HG02970 (cell line): Measurements from ENCODE around the gene GNG4.

Source experiments
- ATAC-seq: cut with Tn5 transposase; IDR thresholded peaks from one replicate; pipeline ENCODE4 v1.9.1; 2021; ENCODE audit warnings: mild to moderate bottlenecking, moderate library complexity, moderate number of reproducible peaks; ENCODE audit not compliant: unreplicated experiment, low FRiP score

The GNG4 gene

DNA sequence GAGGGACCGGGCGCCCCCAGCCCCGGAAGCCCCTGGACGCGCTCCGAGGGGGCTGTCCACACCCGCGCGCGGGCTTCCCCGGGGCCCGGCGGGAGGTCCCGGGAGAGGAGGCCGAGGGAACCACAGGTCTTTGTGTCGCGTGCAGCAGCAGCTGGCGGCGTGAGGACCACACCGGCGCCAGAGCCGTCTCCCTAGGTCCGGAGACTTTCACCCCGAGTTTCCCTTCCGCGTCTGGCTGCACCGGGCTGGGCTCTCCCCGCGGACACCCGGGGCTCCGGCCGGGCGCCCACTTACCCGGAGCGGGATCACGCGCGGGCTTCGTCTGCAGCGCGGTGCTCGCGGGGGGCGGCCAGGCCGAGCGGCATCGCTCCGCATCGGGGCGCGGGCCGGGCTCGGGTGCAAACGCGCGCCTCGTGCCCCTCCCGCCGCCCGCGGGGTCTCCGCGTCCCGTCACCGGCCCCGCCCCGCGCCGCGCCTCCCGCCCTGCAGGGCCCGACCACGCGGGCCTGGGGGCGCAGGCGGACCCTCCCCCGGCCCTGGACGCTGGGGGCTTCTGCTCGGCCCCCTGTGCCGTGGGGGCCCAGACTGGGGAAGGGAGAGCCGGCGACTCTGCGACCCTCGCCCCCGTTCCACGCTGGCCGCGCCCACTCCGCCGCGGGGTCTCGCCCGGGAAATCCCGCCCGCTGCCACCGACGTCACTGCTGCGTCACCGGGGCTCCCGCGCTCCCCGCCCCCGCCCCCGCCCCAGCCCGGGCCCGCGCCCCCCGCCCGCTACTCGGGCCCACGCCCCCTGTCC, at the start of gene GNG4:
Gene GNG4, minus strand, starts transcription at position 417 of the 796 bp plus-strand sequence. CDS start 65,946 bp downstream, outside the sequence.
- no peak for ATAC-seq

DNA sequence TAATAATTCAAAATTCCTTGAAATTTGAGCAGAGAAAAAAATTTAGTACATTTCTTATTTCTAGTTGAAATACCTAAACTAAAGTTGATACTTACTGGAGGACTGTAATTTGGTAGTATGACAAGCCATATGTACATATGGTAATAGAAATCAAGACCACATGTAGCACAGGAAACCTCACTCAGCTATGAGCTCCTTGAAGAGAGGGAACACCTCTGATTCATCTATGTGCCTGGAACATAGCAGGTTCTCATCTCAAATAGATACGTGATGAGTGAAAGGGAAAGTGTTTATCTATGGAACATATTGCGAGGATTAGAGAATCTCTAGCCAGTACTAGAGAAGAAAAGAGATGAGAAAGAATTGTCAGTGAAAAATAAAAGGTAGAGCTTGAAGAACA, 47.9 kb upstream of the GNG4 start:
- ATAC-seq, result no peak

DNA sequence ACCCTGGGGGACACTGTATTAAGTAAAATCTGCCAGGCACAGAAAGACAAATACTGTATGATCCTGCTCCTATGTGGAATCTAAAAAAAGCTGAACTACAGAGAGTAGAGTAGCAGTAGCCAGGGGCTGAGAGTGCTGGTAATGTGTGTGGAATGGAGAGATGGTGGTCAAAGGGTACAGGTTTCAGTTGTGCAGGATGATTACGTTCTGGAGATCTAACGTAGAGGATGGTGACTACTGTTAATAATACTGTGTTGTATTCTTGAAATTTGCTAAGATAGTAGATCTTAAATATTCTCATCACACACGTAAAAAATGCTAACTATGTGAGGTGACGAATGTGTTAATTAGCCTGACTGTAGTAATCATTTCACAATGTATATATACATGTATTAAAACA, 39.8 kb upstream of the GNG4 start:
- no peak for ATAC-seq

GRCh38 chr1:235688096-235688495, 38.5 kb upstream of the GNG4 start:
- ATAC-seq, result no peak

GRCh38 chr1:235683653-235684052, 34.1 kb upstream of the GNG4 start:
- ATAC-seq, result no peak

- ATAC-seq, result no peak
Measured at GRCh38 chr1:235682216-235682615, 32.6 kb upstream of the GNG4 start.

- no peak for ATAC-seq
Measured at GRCh38 chr1:235679644-235680043, 30.1 kb upstream of the GNG4 start.

GRCh38 chr1:235679005-235679404, 29.4 kb upstream of the GNG4 start:
- ATAC-seq, result no peak

GRCh38 chr1:235675152-235675890, 25.7 kb upstream of the GNG4 start:
- ATAC-seq, result no peak

- ATAC-seq, result no peak
Measured at GRCh38 chr1:235673981-235674380, 24.4 kb upstream of the GNG4 start.

DNA sequence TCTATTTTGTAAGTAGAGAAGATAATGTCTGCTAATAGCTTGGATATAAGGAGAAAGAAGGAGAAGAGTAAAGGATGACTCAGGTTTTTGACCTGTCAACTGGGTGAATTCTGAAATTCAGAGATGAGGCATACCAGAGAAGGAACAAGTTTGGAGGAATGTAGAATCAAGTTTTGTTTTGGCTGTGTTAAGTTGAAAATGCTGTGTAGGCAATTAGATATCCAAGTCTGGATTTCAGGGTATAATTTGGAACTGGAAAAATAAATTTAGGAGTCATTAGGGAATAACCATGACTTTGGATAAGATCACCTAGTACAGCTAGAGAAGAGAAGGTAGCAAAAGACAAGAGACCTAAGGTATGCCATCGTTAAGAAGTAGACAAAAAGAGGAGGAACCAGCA, 22.4 kb upstream of the GNG4 start:
- no peak for ATAC-seq

GRCh38 chr1:235670157-235670776, 20.7 kb upstream of the GNG4 start:
- no peak for ATAC-seq

DNA sequence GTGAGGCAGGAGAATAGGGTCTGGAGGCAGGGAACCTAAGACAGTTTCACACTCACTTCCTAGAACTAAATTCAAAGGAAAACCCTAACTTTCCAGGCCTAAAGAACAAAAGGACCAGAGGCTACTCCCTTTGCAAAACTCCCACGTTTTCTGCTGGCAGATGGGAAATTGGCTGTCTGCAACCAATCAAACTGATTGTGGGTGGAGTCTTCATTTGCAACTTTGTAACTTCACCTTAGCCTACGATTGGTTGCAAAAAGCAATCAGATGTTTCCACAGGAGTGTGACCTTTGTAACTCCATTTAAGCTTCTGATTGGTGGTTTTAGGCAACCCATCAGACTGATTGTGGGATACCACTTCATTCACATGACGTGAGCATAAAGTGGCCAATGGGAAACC, 19.7 kb upstream of the GNG4 start:
- no peak for ATAC-seq

DNA sequence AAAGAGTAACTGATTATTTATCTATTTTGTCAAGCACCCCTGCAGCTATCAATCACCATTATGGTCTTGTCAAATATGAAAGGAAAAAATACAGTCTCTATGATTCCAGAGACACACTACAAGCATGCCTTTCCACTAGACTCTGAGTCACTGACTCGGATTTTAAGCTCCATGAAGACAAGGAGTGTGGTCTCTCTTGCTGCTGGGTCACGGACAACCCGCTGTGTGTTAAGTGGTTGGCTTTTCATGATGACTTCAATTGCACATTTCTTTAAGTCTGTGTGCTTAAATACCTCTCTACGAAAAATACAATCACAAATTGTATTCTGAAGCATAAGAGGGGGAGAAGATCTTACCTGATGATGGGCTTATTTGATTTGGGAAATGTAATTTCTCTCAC, 14.0 kb upstream of the GNG4 start:
- no peak for ATAC-seq

GRCh38 chr1:235661568-235661967, 12.0 kb upstream of the GNG4 start:
- ATAC-seq, result no peak

GRCh38 chr1:235659186-235659771, 9.7 kb upstream of the GNG4 start:
- ATAC-seq, result no peak

- ATAC-seq, result no peak
Measured at GRCh38 chr1:235657747-235658526, 8.4 kb upstream of the GNG4 start.

DNA sequence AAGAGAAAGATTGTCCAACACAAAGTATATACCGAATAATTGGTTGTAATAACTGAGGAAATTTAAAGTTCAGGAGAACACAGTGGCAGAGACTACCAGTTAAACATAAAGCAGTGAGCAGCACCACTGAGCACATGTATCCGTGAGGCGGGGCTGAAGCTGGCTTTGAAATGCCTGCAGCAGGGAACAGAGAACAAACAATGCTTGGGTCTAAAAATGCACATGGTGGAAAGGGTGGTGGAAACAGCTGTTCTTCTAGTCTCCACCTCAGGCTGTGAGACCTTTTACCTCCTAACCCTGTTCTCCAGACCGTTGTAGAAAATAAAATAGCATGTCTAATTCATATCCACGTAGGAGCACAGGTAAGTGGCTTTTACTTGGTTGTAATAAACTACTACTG, 7.7 kb upstream of the GNG4 start:
- no peak for ATAC-seq

DNA sequence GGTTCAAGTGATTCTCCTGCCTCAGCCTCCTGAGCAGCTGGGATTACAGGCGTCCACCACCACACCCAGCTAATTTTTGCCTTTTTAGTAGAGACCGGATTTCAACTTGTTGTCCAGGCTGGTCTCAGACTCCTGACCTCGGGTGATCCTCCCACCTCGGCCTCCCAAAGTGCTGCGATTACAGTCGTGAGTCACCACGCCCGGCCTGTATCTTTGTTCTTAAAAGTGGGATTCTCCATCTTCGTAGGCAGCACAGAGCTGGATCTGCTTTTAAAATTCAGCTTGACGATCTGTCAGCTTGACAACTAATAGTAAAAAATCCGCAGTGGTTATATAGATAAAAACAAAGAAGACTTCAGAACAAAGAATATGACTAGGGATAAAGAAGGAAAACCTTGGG, 2.8 kb upstream of the GNG4 start:
- ATAC-seq, result no peak

GRCh38 chr1:235651170-235651806, 1.7 kb upstream of the GNG4 start:
- no peak for ATAC-seq
